GM12878 (cell line): ENCODE results near the gene SMPD3.

ENCODE experiments used
- CTCF ChIP-seq, 3 experiments: IDR thresholded peaks in 2 of 3; conservative IDR thresholded peaks in 1 of 3; 2 replicates each; pipeline ENCODE4 v1.5.1; 2011; ENCODE audit warnings: low read depth in 3 of 3, low read length in 3 of 3, mild to moderate bottlenecking in 3 of 3, control low read depth in 2 of 3, moderate library complexity in 2 of 3, inconsistent platforms in 1 of 3, mixed read lengths in 1 of 3; ENCODE audit not compliant: control insufficient read depth in 2 of 3, insufficient read depth in 1 of 3; ENCODE audit errors: extremely low read depth in 1 of 3
- HDGF ChIP-seq: fragments of 450-650 bp; IDR thresholded peaks from 2 replicates; pipeline ENCODE4 v1.6.1; 2016; ENCODE audit warnings: antibody characterized with exemption
- IRF3 ChIP-seq: fragments of 450-650 bp; IDR thresholded peaks from 2 replicates; pipeline ENCODE4 v1.6.1; 2014; ENCODE audit warnings: mild to moderate bottlenecking
- RAD21 ChIP-seq: IDR thresholded peaks from 2 replicates; pipeline ENCODE4 v1.6.1; 2011; ENCODE audit warnings: mild to moderate bottlenecking, low read depth, low read length, moderate library complexity; ENCODE audit not compliant: insufficient read depth

GRCh38 chr16:68426347-68426652 lies 22.0 kb downstream of the SMPD3 start:
- TF ChIP-seq CTCF (IDR thresholded peaks at IDR 0.05 in 2 of 3, conservative IDR thresholded peaks at IDR 0.05 in 1 of 3; ENCODE audit: control insufficient read depth in 2 of 3, extremely low read depth in 1 of 3, insufficient read depth in 1 of 3, low read depth in 3 of 3, low read length in 3 of 3) (no peak), HDGF (no peak), RAD21 (no peak), IRF3 (no peak)
